GM18870 (cell line): ENCODE data around the gene KANSL1.

Source experiments
- ATAC-seq: cut with Tn5 transposase; IDR thresholded peaks from one replicate; pipeline ENCODE4 v1.9.1; 2021; ENCODE audit warnings: moderate library complexity; ENCODE audit not compliant: unreplicated experiment

Gene KANSL1

DNA sequence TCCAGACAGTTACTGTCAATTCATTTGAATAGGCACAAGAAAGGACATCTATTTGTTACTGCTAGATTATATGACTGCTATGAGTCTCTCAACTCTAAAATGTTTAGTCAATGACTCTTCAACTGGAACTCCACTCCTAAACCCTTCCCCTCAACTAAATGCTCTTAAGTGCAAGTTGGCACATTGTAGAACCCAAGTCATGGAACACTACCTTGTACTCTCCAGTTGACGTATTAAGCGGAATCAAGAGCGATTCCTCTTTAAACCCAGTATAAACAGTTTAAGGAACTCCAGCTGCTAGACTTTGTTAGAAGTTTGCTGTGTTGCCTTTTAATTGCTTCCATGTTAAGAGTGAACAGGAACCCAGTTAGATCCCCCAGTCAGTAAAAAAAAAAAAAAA is 149.6 kb downstream of the KANSL1 start:
- no peak for ATAC-seq

DNA sequence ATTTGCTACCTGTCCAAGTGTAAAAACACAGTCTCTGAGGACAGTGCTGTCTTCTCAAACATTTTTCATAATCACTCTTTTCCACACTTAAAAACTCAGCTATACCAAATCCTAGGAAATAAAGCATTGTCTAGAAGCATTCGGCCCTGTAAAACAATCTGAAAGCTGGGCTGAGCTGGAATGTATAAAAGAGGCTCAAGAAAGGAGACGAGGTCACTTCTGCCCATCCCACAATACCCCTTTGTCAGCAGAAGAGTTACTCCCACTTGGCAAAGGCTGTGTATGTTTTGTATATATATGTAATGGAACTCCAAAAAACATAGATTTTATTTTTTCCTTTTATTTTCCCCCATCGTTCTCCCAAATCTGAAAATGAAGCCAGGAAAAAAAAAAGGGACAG is 150.3 kb downstream of the KANSL1 start:
- no peak for ATAC-seq

DNA sequence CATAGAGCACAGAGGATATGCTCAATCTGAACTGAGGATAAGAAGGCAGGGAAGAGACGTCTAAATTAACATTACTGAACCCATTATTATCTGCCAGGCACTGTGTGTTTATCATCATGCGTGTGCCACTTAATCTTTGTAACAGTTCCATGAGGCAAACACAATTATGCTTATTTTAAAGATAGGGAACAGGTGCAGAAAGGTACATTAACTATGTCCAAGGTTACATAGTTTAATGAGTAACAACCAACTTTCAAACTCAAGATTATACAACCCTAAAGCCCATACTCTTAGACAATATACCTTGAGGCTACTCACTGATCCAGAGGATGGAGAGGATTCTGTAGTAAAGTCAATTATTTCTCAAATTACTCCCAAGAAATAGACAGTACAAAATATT is 151.0 kb downstream of the KANSL1 start:
- no peak for ATAC-seq

DNA sequence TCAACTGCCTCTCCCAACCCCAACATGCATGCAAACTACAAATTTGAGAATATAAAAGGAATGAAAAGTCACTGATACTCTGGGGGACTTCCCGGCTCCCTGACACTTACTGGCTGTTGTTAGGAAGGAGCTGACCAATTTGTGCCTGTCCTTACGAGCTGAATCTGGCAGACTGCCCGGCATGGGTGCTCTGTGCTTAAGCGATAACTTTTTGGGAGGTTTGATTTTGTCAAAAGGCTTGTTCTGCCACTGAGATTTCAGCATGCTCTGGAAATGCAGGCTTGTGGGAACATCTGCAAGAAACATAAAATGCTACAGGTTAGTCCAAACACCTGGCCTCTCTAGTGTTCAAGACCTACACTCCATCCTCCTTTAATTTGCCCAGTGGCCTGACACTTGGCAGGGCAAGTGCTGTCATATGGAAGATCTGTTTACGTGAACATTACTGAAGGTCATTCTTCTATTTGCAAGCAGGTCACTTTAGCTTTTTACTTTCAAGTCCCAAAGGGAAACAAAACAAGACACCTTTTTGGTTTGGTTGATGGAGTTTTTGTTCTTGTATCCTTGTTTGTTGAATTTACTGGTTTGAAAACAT is 153.5 kb downstream of the KANSL1 start:
- ATAC-seq: no peak

DNA sequence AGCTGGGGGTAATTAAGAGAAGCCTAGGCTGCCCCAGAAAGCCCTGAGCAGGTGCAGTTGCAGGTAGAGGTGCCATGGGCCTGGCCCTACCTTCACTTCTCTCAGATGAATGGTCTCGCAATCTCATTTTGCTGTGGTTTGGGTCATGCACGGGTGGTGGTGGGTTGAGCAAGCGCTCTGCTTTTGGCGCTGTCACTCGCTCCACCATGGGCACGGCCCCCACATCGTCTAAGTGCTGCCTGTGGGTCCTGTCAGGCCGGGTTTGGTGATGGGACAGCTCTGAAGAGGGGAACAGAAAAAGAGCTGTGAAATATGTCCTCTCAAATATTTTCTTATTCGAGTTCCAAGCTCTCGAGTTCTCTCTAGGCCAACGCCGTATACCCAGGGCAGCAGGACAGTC is 154.3 kb downstream of the KANSL1 start:
- no peak for ATAC-seq

DNA sequence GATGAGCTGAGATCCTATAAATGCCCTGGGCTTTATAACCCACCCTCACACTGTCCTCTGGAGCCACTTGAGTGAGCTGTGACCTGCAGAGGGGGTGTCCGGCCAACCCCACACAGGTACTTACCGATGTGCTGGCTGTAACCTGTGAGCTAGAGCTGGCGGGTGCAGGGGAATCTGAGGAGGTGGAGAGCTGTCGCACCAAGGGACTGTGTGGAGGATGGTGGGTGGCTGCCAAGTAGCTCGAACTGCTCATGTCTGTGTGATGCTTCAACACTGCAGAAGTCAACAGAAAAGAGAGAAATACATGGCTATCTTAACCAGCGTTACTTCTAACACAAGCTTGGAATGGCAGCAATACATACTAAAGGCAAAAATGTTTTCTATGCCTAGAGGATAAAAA is 154.8 kb downstream of the KANSL1 start:
- no peak for ATAC-seq

DNA sequence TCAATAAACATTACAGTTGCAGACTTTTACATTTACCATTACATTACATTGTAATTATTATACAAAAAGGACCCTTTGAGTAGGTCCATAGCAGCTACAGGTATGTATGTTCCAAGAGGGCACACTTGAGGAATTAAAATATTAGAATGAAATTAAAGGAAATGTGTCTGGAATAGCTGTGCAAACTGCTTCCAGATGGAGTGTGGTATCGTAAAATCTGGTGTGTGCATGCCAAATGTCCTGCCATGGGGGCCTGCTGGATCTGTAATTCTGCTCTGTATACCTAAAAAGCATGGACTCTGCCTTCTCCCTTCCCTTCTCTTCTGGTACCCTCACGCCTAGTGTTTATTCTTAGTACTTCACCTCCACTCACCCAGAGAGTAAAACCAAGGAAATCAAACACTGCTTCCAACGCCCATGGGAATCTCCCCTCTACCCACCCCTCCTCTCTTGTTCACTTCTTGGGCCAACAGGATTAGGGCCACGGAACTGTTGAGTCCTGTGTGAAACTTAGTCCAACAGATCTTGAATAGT is 155.4 kb downstream of the KANSL1 start:
- ATAC-seq: no peak

DNA sequence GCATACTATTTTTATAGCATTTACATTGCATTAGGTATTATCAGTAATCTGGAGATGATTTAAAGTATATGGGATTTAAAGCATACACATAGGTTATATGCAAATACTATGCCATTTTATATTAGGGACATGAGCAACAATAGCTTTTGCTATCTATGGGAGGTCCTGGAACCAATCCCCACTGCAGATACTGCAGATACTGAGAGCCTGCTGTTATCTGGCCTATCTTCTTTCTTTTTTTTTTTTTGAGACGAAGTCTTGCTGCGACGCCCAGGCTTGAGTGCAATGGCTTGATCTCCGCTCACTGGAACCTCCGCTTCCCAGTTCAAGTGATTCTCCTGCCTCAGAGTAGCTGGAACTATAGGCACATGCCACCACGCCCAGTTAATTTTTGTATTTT is 156.7 kb downstream of the KANSL1 start:
- ATAC-seq: no peak

DNA sequence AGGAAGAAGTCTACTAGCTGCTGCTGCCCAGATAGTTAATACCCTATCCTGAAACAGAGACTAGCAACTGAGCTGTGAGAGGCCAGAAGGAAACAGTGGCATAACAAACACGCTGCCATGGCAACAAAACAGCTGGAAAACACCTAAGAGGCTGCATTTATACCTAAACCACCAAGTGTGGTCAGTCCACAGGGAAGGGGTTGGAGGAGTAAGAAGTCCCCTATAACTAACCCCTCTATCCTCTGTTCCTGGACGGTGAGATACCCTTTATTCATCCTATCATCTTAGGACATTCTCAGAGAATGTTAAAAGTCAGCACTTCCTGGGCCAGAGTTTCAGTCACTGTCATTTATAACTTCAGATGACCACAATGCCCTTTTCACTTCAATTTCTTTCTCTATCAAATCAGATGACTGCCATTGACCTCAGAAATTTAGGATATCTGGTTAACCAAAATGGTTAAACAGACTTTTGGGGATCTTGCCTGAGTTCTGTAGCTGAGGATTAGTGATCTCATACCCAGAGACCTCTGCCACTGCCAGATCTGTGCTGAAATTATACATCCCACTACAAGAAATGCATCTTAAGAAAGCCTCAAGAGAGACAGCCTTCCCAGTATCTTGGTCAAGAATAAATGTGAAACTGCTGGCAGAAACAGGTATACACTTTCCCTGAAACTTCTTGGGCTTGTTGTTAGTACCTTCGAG is 158.0 kb downstream of the KANSL1 start:
- no peak for ATAC-seq

DNA sequence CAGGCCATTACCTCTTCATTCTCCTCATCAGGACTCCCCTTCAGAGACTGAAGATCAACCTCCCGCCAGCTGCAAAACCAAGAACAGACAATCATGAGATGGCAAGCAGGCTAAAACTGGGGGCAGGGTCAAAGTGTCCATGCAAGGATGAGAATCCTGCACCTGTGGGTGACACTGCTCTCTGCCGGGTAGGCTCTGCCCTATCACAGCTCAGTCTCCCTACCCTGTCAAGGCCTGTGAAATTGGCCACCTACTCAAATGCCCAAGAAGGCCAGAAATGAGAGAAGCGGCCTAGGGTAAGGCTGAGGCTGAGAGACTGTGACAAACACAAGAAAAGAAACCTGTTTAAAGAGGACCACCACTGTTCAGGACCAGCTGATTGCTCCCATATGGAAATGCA is 159.8 kb downstream of the KANSL1 start:
- ATAC-seq: no peak

DNA sequence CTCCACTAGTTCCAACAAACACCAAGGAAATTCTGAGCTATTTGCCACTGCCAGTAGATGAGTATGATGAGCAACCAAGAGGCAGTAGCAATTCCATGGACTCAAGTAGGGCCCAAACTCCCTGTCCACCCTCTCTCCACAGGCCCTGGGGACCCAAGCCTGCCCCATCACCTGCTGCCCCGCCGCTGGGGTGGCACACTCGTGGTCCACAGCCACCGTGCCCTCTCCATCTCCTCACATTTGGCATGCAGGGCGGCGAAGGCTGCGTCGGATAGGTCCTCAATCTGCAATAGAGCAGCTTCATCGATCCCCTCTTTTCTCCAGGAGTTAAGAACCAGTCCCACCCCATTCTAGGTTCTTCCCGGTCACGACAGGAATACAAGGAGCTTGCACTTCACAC is 160.3 kb downstream of the KANSL1 start:
- no peak for ATAC-seq

DNA sequence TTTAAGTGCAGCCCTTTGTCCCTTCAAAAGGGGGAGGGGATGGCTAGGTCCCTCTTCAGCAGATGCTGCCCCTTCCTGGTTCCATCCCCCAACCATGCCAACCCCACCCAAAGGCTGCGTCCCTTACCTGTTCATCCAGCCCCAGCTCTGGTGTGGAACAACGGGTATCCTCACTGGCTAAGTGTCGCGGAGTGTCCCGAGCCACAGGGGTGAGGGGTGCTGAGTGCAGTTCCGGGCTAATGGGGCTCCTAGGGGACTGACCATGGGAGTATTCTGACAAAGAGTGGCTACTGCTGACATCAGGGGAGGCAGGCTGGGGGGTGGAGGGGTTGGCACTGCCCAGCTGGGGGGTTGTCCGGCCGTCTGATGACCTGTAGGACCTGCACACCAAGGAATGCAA is 161.3 kb downstream of the KANSL1 start:
- ATAC-seq: no peak

DNA sequence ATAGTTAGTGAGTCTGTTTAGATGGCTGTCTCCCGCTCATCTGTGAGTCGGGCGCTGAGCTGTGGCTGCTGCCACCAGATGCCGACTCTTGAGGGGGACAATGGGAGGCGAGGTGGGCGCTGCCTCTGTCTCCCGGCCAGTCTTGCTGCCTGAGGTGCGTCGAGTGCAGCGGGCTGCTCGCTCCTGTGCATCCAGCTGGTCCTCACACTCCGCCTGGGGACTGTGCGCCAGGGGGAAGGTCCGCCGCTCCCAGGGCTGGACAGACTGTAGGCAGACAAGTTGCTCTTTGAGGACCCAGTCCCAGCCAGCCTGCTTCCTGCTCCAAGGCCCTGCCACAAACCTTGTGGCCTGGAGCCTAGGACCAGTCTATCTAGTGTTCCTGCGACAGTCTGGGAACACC is 161.8 kb downstream of the KANSL1 start:
- ATAC-seq: no peak

DNA sequence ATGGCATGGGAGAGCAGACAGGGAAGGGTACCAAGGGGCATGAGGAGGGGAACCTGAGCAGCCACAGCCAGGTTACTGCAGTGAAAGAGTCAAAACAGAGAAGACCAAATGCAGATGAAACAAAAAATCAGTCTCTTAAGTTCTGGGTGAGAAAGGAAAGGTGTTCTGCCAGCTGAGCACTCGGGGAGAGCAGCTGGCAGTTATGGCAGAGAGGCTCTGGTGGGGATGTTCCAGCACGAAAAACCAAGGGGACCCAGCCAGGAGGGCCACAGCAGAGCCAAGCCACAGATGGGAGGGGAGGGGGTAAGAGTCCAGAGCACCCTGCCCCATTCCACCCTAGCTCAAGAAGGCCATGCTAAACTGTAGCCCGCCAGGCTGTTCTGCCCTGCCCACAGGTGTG is 162.5 kb downstream of the KANSL1 start:
- no peak for ATAC-seq

DNA sequence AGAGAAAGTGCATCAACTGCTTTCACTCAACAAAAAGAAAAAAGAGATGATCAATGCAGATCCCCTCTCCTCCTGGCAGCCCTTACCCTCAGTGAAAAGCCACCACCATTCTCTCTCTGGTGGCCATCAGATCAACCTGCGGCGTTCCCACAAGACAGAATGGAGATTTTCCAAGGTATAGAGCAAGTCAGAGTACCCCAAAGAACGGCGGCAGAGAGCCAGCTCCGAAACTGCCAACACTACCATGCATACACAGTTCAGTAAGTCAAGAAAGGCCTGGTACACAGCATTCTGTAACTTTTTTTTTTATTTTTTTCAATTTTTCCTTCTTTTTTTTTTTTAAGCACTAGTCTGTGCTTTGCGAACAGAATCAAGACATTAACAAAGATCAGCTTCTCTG is 163.6 kb downstream of the KANSL1 start:
- no peak for ATAC-seq

DNA sequence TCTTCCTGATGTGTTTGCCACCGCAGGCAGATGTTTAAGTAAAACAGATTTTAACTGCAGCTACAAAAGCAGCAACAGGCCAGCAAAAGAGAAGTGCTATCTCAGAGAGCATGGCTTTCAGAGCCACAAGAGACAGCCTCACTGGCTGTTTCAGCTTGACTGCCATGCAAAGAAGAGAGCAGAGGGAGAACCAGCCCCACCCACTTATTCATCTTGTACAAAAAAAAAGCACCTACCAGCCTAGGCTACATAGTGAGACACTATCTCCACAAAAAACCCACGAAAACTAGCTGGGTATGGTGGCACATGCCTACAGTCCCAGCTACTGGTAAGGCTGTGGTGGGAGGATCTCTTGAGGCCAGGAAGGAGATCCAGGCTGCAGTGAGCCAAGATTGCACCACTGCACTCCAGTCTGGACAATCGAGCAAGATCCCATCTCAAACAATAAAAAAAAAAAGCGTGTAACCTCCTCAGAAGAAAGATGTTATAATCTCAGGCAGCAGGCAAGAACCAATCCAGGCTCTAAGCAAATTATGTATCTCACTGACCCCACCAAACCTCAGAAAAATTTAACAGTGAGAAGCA is 164.2 kb downstream of the KANSL1 start:
- no peak for ATAC-seq

DNA sequence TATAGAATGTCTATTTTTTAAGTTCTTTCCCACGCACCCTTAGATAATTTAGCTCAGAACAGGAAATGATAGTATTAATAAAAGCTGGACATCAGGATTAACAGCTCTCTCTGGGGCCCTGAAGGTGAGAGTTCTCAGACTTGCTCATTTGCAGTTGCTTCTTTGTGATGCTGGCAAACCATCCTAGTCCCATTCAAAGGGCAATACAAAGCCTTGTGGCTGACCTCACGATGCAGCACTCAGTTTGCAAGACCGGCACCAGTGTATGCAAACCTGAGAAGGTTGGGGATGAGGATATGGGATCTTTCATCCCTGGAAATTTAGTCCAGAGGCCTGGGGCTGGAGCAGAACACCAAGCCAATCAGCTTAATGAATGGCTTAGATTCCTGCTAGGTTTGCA is 164.9 kb downstream of the KANSL1 start:
- no peak for ATAC-seq

DNA sequence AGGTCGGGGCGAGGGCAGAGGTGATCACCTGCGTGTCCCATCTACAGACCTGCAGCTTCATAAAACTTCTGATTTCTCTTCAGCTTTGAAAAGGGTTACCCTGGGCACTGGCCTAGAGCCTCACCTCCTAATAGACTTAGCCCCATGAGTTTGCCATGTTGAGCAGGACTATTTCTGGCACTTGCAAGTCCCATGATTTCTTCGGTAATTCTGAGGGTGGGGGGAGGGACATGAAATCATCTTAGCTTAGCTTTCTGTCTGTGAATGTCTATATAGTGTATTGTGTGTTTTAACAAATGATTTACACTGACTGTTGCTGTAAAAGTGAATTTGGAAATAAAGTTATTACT is 165.3 kb downstream of the KANSL1 start:
- ATAC-seq: no peak

DNA sequence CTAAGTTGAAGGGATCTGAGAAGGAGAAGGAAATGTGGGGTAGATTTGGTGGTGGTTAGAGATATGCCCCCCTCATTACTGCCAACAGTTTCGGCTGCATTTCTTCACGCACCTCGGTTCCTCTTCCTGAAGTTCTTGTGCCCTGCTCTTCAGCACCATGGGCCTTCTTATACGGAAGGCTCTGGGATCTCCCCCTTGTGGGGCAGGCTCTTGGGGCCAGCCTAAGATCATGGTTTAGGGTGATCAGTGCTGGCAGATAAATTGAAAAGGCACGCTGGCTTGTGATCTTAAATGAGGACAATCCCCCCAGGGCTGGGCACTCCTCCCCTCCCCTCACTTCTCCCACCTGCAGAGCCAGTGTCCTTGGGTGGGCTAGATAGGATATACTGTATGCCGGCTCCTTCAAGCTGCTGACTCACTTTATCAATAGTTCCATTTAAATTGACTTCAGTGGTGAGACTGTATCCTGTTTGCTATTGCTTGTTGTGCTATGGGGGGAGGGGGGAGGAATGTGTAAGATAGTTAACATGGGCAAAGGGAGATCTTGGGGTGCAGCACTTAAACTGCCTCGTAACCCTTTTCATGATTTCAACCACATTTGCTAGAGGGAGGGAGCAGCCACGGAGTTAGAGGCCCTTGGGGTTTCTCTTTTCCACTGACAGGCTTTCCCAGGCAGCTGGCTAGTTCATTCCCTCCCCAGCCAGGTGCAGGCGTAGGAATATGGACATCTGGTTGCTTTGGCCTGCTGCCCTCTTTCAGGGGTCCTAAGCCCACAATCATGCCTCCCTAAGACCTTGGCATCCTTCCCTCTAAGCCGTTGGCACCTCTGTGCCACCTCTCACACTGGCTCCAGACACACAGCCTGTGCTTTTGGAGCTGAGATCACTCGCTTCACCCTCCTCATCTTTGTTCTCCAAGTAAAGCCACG is 165.9 kb downstream of the KANSL1 start:
- ATAC-seq: no peak

DNA sequence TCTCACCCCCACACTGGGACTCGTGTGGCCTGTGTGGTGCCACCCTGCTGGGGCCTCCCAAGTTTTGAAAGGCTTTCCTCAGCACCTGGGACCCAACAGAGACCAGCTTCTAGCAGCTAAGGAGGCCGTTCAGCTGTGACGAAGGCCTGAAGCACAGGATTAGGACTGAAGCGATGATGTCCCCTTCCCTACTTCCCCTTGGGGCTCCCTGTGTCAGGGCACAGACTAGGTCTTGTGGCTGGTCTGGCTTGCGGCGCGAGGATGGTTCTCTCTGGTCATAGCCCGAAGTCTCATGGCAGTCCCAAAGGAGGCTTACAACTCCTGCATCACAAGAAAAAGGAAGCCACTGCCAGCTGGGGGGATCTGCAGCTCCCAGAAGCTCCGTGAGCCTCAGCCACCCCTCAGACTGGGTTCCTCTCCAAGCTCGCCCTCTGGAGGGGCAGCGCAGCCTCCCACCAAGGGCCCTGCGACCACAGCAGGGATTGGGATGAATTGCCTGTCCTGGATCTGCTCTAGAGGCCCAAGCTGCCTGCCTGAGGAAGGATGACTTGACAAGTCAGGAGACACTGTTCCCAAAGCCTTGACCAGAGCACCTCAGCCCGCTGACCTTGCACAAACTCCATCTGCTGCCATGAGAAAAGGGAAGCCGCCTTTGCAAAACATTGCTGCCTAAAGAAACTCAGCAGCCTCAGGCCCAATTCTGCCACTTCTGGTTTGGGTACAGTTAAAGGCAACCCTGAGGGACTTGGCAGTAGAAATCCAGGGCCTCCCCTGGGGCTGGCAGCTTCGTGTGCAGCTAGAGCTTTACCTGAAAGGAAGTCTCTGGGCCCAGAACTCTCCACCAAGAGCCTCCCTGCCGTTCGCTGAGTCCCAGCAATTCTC is 166.8 kb downstream of the KANSL1 start:
- no peak for ATAC-seq
